Caco-2 (cell line): ENCODE measurements around the gene GGTLC1. TPM values are rescaled to one million over a fixed set of nuclear protein-coding genes. Genes with fewer than 3 reads are reported as not detected.

ENCODE experiments used
- BruUV-seq: library from RNA; stranded (reverse); fragments of 400-500 nt; replicated peaks from 2 replicates; lab custom pipeline; 2021; lab: Mats Ljungman, UMichigan
- CTCF ChIA-PET: fragments of 300-600 bp; sonication (Branson Sonifier 250); formaldehyde crosslinking; loops from one replicate; lab custom pipeline; 2022; ENCODE audit warnings: antibody characterized with exemption; lab: Charles Lee
- POLR2A ChIA-PET: fragments of 300-600 bp; sonication (Branson Sonifier 250); formaldehyde crosslinking; loops from one replicate; lab custom pipeline; 2022; ENCODE audit warnings: antibody characterized with exemption; lab: Charles Lee
- DNase-seq, 2 experiments: peaks; one replicate each; pipeline versions ENCODE4 v3.0.0 to v3.0.0-alpha.2; 2020 to 2022
- H3K27me3 ChIP-seq: replicated peaks from 2 replicates; pipeline ENCODE4 v1.6.0; 2011; ENCODE audit warnings: low read length; ENCODE audit not compliant: control insufficient read depth, insufficient read depth
- H3K36me3 ChIP-seq: 2 replicates; pipeline ENCODE4 v1.5.1; 2011; ENCODE audit warnings: low read length; ENCODE audit not compliant: control insufficient read depth, insufficient read depth
- H3K4me1 ChIP-seq: fragments of 250-450 bp; sonication (Bioruptor Pico); 2 replicates; pipeline ENCODE4 v1.5.1; 2020; ENCODE audit warnings: mild to moderate bottlenecking
- H3K4me3 ChIP-seq: 2 replicates; pipeline ENCODE4 v1.5.1; 2011; ENCODE audit warnings: low read depth, mild to moderate bottlenecking, control low read depth, low read length
- H3K9me3 ChIP-seq: fragments of 250-450 bp; sonication (Bioruptor Pico); 2 replicates; pipeline ENCODE4 v1.5.1; 2020; ENCODE audit warnings: mild to moderate bottlenecking, moderate library complexity
- H3K27ac Mint-ChIP-seq: one replicate; pipeline ENCODE4 v1.8.0; 2022; ENCODE audit warnings: mixed read lengths; ENCODE audit not compliant: unreplicated experiment
- H3K27me3 Mint-ChIP-seq: one replicate; pipeline ENCODE4 v1.8.0; 2022; ENCODE audit warnings: mixed read lengths; ENCODE audit not compliant: insufficient read depth, unreplicated experiment
- H3K36me3 Mint-ChIP-seq: one replicate; pipeline ENCODE4 v1.8.0; 2022; ENCODE audit warnings: mild to moderate bottlenecking, mixed read lengths; ENCODE audit not compliant: insufficient read depth, unreplicated experiment
- H3K4me1 Mint-ChIP-seq: one replicate; pipeline ENCODE4 v1.8.0; 2022; ENCODE audit warnings: low read depth, mixed read lengths; ENCODE audit not compliant: unreplicated experiment
- H3K4me3 Mint-ChIP-seq: one replicate; pipeline ENCODE4 v1.8.0; 2022; ENCODE audit warnings: mild to moderate bottlenecking, moderate library complexity, mixed read lengths; ENCODE audit not compliant: unreplicated experiment
- H3K9me3 Mint-ChIP-seq: one replicate; pipeline ENCODE4 v1.8.0; 2022; ENCODE audit warnings: mixed read lengths; ENCODE audit not compliant: unreplicated experiment
- intact Hi-C: fragments of 100-400 bp; cut with micrococcal nuclease; formaldehyde crosslinking; loops from one replicate; pipeline ENCODE4 v1.10.0; 2022; ENCODE audit not compliant: unreplicated experiment
- total RNA-seq: library from RNA; stranded (reverse); gene quantifications from 2 replicates; pipeline ENCODE4 v1.2.3, GENCODE V29; 2022
- TF ChIP-seq, protein P1 (sequence below), 2 experiments: fragments of 200-600 bp in 1 of 2; IDR thresholded peaks; 1 replicate in 1 of 2; 2 replicates in 1 of 2; pipeline versions ENCODE4 v1.5.1 to v1.8.0; 2011 to 2022; ENCODE audit warnings: antibody characterized with exemption in 1 of 2, control low read depth in 1 of 2, inconsistent platforms in 1 of 2, low read depth in 1 of 2, low read length in 1 of 2, mild to moderate bottlenecking in 1 of 2, moderate library complexity in 1 of 2; ENCODE audit not compliant: insufficient read depth in 1 of 2, severe bottlenecking in 1 of 2, unreplicated experiment in 1 of 2

Gene GGTLC1
- total RNA-seq, 1 experiment from 2014 or later = 0.68 TPM

DNA sequence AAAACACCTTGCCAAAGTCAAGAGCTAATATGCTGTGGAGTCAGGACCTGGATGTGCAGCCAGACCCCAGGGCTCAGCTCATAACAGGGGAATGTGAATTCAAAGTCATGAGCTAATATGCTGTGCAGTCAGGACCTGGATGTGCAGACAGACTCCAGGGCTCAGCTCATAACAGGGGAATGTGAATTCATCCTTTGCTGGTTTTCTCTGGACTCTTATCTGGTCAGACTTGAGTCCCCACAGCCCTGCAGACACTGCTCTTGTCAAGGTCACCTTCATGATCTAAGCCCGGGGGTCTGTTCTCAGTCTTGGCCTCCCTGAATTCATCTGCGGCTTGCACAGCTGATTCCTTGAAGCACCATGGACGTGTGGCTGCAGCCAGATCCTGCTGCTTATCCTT, 19.2 kb upstream of the GGTLC1 start:
- intact Hi-C loops = no loop called here
- no peaks in the 10 kb centered on the region for H3K4me1 ChIP-seq
- TF ChIP-seq, protein P1, sequence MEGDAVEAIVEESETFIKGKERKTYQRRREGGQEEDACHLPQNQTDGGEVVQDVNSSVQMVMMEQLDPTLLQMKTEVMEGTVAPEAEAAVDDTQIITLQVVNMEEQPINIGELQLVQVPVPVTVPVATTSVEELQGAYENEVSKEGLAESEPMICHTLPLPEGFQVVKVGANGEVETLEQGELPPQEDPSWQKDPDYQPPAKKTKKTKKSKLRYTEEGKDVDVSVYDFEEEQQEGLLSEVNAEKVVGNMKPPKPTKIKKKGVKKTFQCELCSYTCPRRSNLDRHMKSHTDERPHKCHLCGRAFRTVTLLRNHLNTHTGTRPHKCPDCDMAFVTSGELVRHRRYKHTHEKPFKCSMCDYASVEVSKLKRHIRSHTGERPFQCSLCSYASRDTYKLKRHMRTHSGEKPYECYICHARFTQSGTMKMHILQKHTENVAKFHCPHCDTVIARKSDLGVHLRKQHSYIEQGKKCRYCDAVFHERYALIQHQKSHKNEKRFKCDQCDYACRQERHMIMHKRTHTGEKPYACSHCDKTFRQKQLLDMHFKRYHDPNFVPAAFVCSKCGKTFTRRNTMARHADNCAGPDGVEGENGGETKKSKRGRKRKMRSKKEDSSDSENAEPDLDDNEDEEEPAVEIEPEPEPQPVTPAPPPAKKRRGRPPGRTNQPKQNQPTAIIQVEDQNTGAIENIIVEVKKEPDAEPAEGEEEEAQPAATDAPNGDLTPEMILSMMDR (IDR thresholded peaks at IDR 0.05; ENCODE audit: insufficient read depth in 1 of 2, low read depth in 1 of 2, low read length in 1 of 2, severe bottlenecking in 1 of 2, unreplicated experiment in 1 of 2) = no peak
- CTCF ChIA-PET = no interaction called here
- no peaks in the 10 kb centered on the region for H3K9me3 ChIP-seq
- no peaks in the 10 kb centered on the region for H3K36me3 ChIP-seq
- Mint-ChIP-seq H3K4me1 (no peaks in the 10 kb centered on the region), H3K27me3 (peaks cover 16% of the 10 kb centered on the region), H3K36me3 (no peaks in the 10 kb centered on the region), H3K9me3 (no peaks in the 10 kb centered on the region), H3K4me3 (no peak overlapping the region), H3K27ac (no peak overlapping the region)
- BruUV-seq = no TSS peak
- no peak overlapping the region for H3K4me3 ChIP-seq
- POLR2A ChIA-PET = no interaction called here
- H3K27me3 ChIP-seq = no peaks in the 10 kb centered on the region; the same call in 1 of the 2 replicates
- no peak for DNase-seq

DNA sequence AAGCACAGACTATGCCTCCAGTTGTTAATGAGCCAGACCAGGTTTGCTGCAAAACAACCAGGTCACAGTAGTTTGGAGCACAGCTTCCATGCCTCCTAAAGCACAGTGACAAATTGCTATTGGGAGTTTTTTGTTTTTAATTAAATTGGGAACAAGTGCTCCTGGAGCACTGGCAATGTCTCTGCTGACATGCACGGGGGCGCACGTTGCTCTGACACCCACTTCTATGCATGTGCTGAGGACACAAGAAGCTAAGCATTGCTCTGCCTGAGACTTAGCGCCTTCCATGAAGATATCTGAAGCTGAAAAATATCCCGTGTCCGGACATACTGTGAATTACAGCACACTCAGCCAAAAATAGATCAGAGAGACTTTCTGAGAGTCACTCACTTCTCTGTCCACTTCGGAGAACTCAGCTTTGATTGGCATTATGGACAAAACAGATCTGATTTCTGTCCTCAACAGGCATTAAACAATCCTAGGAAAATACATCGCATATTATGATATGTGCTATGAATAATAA, 18.6 kb upstream of the GGTLC1 start:
- Histone ChIP-seq H3K4me1 (no peaks in the 10 kb centered on the region), H3K36me3 (no peaks in the 10 kb centered on the region), H3K27me3 (no peaks in the 10 kb centered on the region; the same call in 1 of the 2 replicates), H3K4me3 (no peak overlapping the region), H3K9me3 (no peaks in the 10 kb centered on the region)
- intact Hi-C loops = no loop called here
- Mint-ChIP-seq H3K4me3 (no peak overlapping the region), H3K27ac (no peak overlapping the region), H3K9me3 (no peaks in the 10 kb centered on the region), H3K4me1 (no peaks in the 10 kb centered on the region), H3K27me3 (peaks cover 14% of the 10 kb centered on the region), H3K36me3 (no peaks in the 10 kb centered on the region)
- BruUV-seq = no TSS peak
- CTCF ChIA-PET = no interaction called here
- DNase-seq = no peak
- TF ChIP-seq, protein P1 (IDR thresholded peaks at IDR 0.05; ENCODE audit: insufficient read depth in 1 of 2, low read depth in 1 of 2, low read length in 1 of 2, severe bottlenecking in 1 of 2, unreplicated experiment in 1 of 2) = no peak
- POLR2A ChIA-PET = no interaction called here

DNA sequence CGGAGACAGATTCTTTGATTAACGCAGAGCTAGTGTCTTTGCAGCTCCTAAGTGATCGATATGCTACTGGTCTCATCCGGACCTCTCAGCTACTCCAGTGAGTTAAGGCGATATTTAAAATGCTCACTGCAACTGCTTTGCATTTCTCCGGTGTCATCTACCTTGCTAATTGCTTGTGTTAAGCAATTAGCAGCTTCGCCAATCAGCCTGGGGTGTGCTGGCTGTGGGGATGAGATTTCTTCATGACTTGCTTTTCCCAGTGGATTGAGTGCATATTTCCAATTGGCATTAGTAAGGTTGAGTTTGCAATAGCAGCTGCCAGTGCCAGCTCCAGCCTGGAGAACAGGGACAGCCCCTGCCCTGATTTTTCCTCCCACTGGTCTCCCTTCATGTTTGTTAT, 18.0 kb upstream of the GGTLC1 start:
- CTCF ChIA-PET = no interaction called here
- Histone ChIP-seq H3K9me3 (no peaks in the 10 kb centered on the region), H3K4me1 (no peaks in the 10 kb centered on the region), H3K27me3 (no peaks in the 10 kb centered on the region; the same call in 1 of the 2 replicates), H3K4me3 (no peak overlapping the region), H3K36me3 (no peaks in the 10 kb centered on the region)
- Mint-ChIP-seq H3K9me3 (no peaks in the 10 kb centered on the region), H3K27me3 (peaks cover 14% of the 10 kb centered on the region), H3K27ac (no peak overlapping the region), H3K36me3 (no peaks in the 10 kb centered on the region), H3K4me1 (no peaks in the 10 kb centered on the region), H3K4me3 (no peak overlapping the region)
- BruUV-seq = no TSS peak
- no peak for DNase-seq
- intact Hi-C loops = no loop called here
- TF ChIP-seq, protein P1 (IDR thresholded peaks at IDR 0.05; ENCODE audit: insufficient read depth in 1 of 2, low read depth in 1 of 2, low read length in 1 of 2, severe bottlenecking in 1 of 2, unreplicated experiment in 1 of 2) = no peak
- POLR2A ChIA-PET = no interaction called here
